Heart right ventricle (tissue), 16 donors: ENCODE data around the gene EBF3. TPM values are rescaled to one million over a fixed set of nuclear protein-coding genes. Genes with fewer than 3 reads are reported as not detected.

Source experiments
- ATAC-seq, 8 donors: fragments of 200-7000 bp; cut with Tn5 transposase; one replicate each; pipeline ENCODE4 v1.9.1; 2020; ENCODE audit warnings: mild to moderate bottlenecking in 8 of 8, moderate library complexity in 8 of 8, moderate number of reproducible peaks in 1 of 8
- DNase-seq, 2 donors: peaks; one replicate each; pipeline ENCODE4 v3.0.0-alpha.2; 2020
- H3K27ac ChIP-seq, 10 donors: fragments of 200-600 bp; sonication (generic) in 2 of 10; one replicate each; pipeline versions ENCODE4 v1.5.0 to v1.8.0; 2020 to 2022; ENCODE audit warnings: mild to moderate bottlenecking in 3 of 10
- H3K27me3 ChIP-seq, 7 donors: fragments of 200-600 bp; one replicate each; pipeline ENCODE4 v1.8.0; 2021 to 2022; ENCODE audit warnings: mild to moderate bottlenecking in 2 of 7
- H3K36me3 ChIP-seq, 9 donors: fragments of 200-600 bp; sonication (generic) in 1 of 9; one replicate each; pipeline versions ENCODE4 v1.5.0 to v1.8.0; 2020 to 2022; ENCODE audit warnings: mild to moderate bottlenecking in 2 of 9
- H3K4me1 ChIP-seq, 9 donors: fragments of 200-600 bp; sonication (generic) in 1 of 9; one replicate each; pipeline versions ENCODE4 v1.5.0 to v1.8.0; 2020 to 2022; ENCODE audit warnings: mild to moderate bottlenecking in 4 of 9
- H3K4me3 ChIP-seq, 10 donors: fragments of 200-600 bp; sonication (generic) in 2 of 10; one replicate each; pipeline versions ENCODE4 v1.5.0 to v1.8.0; 2020 to 2022; ENCODE audit warnings: mild to moderate bottlenecking in 7 of 10, moderate library complexity in 2 of 10
- H3K9me3 ChIP-seq, 11 donors: fragments of 200-600 bp in 10 of 11; sonication (generic) in 2 of 11; one replicate each; pipeline versions ENCODE4 v1.5.0 to v1.8.0; 2013 to 2022; ENCODE audit warnings: mild to moderate bottlenecking in 2 of 11, control low read depth in 1 of 11, moderate library complexity in 1 of 11
- WGBS, 2 donors: extraction: QIAGEN DNeasy Blood & Tissue Kit; methylation state at CpG; one replicate each; pipeline ENCODE4 v1.1.7; 2013; ENCODE audit warnings: inconsistent platforms in 1 of 2; 5-methylcytosine and 5-hydroxymethylcytosine counted together
- intact Hi-C, 10 donors: fragments of 100-400 bp; cut with DNase I; formaldehyde crosslinking; loops; one replicate each; pipeline versions ENCODE4 v1.11.1 to v1.14.2; 2022
- polyA plus RNA-seq, 2 donors: library from polyadenylated mRNA; stranded (reverse); fragments of 200-250 nt; gene quantifications; one replicate each; pipeline ENCODE4 v1.2.3, GENCODE V29; 2013
- total RNA-seq, 10 donors: library from RNA; stranded (reverse); fragmentation: NEBNext Ultra II Directional in 3 of 10; extraction: Animal tissue kit (Norgen Biotek cat#: 25700) in 3 of 10; gene quantifications; one replicate each; pipeline versions ENCODE4 v1.2.1 to v1.2.4, GENCODE V29; 2021 to 2023
- TF ChIP-seq, protein P1 (sequence below), 9 donors: fragments of 200-600 bp; sonication (generic) in 2 of 9; IDR thresholded peaks; one replicate each; pipeline versions ENCODE4 v1.5.0 to v1.8.0; 2021 to 2022; ENCODE audit warnings: antibody characterized with exemption in 9 of 9, mild to moderate bottlenecking in 5 of 9, moderate library complexity in 1 of 9
- donor health status: Arrhythmogenic right ventricular cardiomyopathy.
- donor health status: ischemic (EF 13 %, LVEDD 7.1; RV severe dilation, severe dysfunction).
- donor health status: healthy with polysubstance abuse.
- donor health status: DM: no; HTN: yes; CAD: no.
- donor health status: DM: no; HTN: no; CAD: no.
- donor health status: ischemic (EF 25% LVEDD 6.9; RV normal size, moderate dysfunction).
- donor health status: ischemic (EF 25% LVEDD 5.7; RV mildly dilated, moderate dysfunction).
- donor health status: healthy.
- donor health status: DM: yes; HTN: yes; CAD: no.
- donor health status: Ischemic cardiomyopathy.
- donor health status: ischemic (EF 35%, LVEDD 5.7; RV mildly dilated, moderate dysfunction).
- donor health status: nonischemic (EF 11% LVEDD 7.7; RV severe dilation, severe dysfunction).
- donor health status: DM: yes; HTN: yes; CAD: no.
- donor health status: PGD.
- donor health status: ischemic (EF 29% LVEDD 5.4; RV normal size, mild dysfunction).
- donor health status: nonischemic (EF 23%, LVEDD 6.1; RV moderate dilation, normal function).

The EBF3 gene
- total and polyA plus RNA-seq, 12 donors, result 3.9 to 12.2 (median 5.6) TPM

DNA sequence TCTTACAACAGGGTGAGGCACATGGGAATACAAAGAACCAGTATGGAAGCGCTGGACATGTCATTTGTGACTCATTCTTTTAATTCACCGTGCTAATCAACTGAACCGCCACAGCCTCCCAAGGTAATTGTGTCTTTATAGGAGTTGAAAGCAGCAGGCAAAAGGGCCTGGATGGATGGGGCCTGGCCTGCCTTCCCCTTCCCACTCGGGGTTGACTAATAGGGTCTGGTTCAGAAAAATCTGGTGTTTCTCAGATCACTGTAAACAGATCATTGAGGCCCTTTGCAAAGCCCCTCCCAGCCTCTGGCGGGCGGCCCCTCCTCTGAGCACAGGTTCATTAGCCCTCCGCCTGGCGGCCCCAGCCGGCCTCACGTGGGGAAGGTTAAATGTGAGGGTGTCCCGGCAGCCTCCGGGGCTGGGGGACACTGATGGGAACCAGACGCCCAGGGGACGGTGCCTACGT, 100.8 kb downstream of the EBF3 start:
- Histone ChIP-seq H3K9me3 (no peaks in the 10 kb centered on the region), H3K4me1 (peaks cover 0 to 24% (median 4%) of the 10 kb centered on the region in 9 donors), H3K27me3 (no peaks in the 10 kb centered on the region), H3K27ac (no peak overlapping the region), H3K36me3 (peaks cover 0 to 90% (median 11%) of the 10 kb centered on the region in 9 donors), H3K4me3 (no peak overlapping the region)
- DNase-seq, result no peak
- WGBS, 2 donors, result 58 to 64% methylated on average over 15 of the region's 15 CpGs
- TF ChIP-seq, protein P1, sequence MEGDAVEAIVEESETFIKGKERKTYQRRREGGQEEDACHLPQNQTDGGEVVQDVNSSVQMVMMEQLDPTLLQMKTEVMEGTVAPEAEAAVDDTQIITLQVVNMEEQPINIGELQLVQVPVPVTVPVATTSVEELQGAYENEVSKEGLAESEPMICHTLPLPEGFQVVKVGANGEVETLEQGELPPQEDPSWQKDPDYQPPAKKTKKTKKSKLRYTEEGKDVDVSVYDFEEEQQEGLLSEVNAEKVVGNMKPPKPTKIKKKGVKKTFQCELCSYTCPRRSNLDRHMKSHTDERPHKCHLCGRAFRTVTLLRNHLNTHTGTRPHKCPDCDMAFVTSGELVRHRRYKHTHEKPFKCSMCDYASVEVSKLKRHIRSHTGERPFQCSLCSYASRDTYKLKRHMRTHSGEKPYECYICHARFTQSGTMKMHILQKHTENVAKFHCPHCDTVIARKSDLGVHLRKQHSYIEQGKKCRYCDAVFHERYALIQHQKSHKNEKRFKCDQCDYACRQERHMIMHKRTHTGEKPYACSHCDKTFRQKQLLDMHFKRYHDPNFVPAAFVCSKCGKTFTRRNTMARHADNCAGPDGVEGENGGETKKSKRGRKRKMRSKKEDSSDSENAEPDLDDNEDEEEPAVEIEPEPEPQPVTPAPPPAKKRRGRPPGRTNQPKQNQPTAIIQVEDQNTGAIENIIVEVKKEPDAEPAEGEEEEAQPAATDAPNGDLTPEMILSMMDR (IDR thresholded peaks at IDR 0.05), result no peak
- intact Hi-C loops, result no loop called here
- ATAC-seq, result peak in 3 of 8 donors; percentile 15 to 18 (median 16)

DNA sequence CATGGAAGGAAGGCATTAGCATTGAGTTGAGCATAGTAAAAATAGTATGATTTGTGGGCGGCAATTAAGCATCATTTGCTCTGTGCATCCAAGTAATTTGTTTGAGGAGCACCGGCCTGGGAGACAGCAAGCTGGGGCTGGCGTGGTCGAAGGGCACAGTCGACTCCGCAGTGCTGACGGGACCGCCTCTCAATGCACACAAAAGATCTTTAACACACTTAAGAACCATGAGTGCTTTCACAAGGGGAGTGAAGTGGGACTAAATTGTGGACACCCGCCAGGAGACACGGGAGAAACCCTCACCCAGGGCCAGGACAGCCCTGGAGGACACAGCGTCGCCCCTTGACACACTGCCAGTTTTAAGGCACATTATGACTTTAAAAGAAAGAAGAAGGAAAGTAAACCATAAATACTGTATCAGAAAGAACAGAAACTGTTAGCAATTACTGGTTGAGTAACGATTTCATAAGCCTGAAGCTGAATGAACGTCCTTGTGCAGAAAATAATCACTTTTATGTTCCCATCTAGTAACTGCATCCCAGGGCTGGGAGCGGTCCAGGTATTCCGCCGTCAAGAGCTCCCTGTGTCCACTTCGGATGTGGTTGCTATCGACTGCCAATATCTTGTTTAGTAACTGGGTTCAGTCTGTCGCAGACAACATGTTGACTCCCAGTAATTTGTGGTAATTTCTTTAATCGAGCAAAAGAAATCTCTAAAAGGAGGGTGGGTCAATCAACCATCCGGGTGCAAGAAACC, 102.1 kb downstream of the EBF3 start:
- H3K9me3 ChIP-seq, result peaks cover 0 to under 1% (median 0%) of the 10 kb centered on the region in 11 donors
- intact Hi-C loops, result no loop called here
- no peak for ATAC-seq
- no peak for DNase-seq
- no peak overlapping the region for H3K4me3 ChIP-seq
- peaks cover 0 to 89% (median 5%) of the 10 kb centered on the region in 9 donors for H3K36me3 ChIP-seq
- no peaks in the 10 kb centered on the region for H3K27me3 ChIP-seq
- WGBS, 2 donors, result 80 to 81% methylated on average over 22 of the region's 22 CpGs
- peaks cover 0 to 24% (median 4%) of the 10 kb centered on the region in 9 donors for H3K4me1 ChIP-seq
- TF ChIP-seq, protein P1 (IDR thresholded peaks at IDR 0.05), result no peak
- no peak overlapping the region for H3K27ac ChIP-seq

DNA sequence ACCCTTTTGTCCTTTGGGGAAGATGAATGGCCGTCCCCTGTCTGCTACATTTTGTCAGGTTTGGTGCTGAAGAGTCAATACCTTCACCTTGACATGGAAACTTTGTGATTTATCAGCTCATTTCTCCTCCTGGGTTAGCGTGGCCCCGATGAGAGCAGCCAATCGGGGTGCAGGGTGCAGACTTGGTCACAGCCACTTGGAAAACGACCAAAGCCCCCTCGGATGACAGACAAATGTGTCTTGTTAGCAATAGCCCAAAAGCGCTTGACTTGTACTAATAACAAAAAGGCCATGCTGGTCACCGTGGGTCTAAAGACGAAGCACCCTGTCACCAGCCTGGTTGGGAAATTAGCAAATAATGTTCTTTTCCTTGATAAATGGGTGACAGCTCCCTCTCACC, 103.7 kb downstream of the EBF3 start:
- Histone ChIP-seq H3K36me3 (peaks cover 0 to 89% (median 0%) of the 10 kb centered on the region in 9 donors), H3K27me3 (no peaks in the 10 kb centered on the region), H3K27ac (no peak overlapping the region), H3K9me3 (peaks cover 0 to 12% (median 3%) of the 10 kb centered on the region in 11 donors), H3K4me1 (peaks cover 0 to 24% (median 4%) of the 10 kb centered on the region in 9 donors), H3K4me3 (no peak overlapping the region)
- intact Hi-C loops, result no loop called here
- ATAC-seq (no peak), DNase-seq (no peak)
- TF ChIP-seq, protein P1 (IDR thresholded peaks at IDR 0.05), result no peak
- 91% methylated on average over 9 of the region's 9 CpGs for WGBS, 2 donors

DNA sequence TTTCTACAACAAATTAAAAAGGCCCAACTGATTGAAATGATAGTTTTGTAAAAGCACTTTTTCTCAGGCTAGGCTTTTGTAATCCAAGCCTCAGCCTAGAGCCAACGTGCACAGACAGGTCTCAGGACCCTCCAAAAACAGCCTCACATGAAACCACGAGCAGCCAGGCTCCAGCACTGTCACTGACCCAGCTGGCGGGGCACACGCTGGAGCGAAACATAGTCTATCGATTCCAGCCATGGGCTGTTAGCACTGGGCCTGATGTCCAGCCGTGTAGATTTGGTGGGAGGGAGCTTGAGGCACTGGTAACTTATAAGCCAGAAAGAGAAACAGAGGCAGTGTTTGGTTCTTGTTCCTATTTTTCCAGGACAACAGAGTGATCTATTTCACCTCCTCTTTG, 104.5 kb downstream of the EBF3 start:
- H3K4me3 ChIP-seq, result no peak overlapping the region
- TF ChIP-seq, protein P1 (IDR thresholded peaks at IDR 0.05), result no peak
- H3K9me3 ChIP-seq, result peaks cover 0 to 12% (median 3%) of the 10 kb centered on the region in 11 donors
- ATAC-seq (no peak), DNase-seq (no peak)
- H3K27ac ChIP-seq, result no peak overlapping the region
- H3K36me3 ChIP-seq, result peaks cover 0 to 87% (median 0%) of the 10 kb centered on the region in 9 donors
- 95 to 96% methylated on average over 7 of the region's 7 CpGs for WGBS, 2 donors
- H3K4me1 ChIP-seq, result peaks cover 0 to 15% (median 4%) of the 10 kb centered on the region in 9 donors
- H3K27me3 ChIP-seq, result no peaks in the 10 kb centered on the region
- intact Hi-C loops, result loop anchor here in 1 of 10 donors (10.0 kb wide), 1 partner anchor 105 kb away; the partner anchor contains the start of gene EBF3
